Measurements from ENCODE around the gene LRRC40. TPM values are rescaled to one million over a fixed set of nuclear protein-coding genes. Genes with fewer than 3 reads are reported as not detected.
"Not testable (repeated sequence)": the region's sequence is repeated elsewhere in the genome, so short reads cannot be mapped to it uniquely, and the experiment has no call there.

Gene LRRC40
- total RNA-seq, 1 experiment from 2014 or later: 15.9 TPM

DNA sequence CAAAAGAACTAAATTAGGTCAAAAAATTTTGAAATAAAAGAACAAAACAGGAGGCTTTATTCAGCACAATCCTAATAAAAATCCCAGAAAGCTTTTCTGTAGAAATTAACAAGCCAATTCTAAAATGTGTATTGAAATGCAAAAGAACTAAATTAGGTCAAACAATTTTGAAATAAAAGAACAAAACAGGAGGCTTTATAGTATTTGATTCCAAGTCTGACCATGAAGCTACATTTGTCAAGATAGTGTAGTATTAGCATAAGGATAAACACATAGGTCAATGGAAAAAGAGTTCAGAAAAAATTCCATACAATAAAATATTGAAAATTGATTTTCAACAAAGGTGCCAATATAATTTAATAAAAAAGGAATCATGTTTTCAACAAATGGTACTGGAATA, 10.8 kb downstream of the LRRC40 start:
- BruUV-seq (replicated peaks): no TSS peak
- Histone ChIP-seq H3K27ac (ENCODE audit: low read length) (no peak overlapping the region), H3K36me3 (ENCODE audit: control insufficient read depth, insufficient read depth, low read length) (no peaks in the 10 kb centered on the region), H3K27me3 (ENCODE audit: control insufficient read depth, insufficient read depth, low read length) (no peaks in the 10 kb centered on the region), H3K4me1 (ENCODE audit: control insufficient read depth, insufficient read depth, low read length) (no peaks in the 10 kb centered on the region), H3K4me3 (ENCODE audit: low read depth in 2 of 2, low read length in 2 of 2) (no peak overlapping the region), H3K9me3 (ENCODE audit: control insufficient read depth, insufficient read depth, low read depth, low read length) (no peaks in the 10 kb centered on the region)
- POLR2A ChIA-PET: no interaction called here
- ATAC-seq (no peak), DNase-seq (ENCODE audit: low read depth, low spot score) (no peak)
- in situ Hi-C loops (cut with HindIII; ENCODE audit: low pct_unique_long_range_greater_than_20kb, low sequenced_read_pairs) (no loop called here), intact Hi-C loops (cut with micrococcal nuclease; ENCODE audit: unreplicated experiment) (no loop called here)
- TF ChIP-seq, protein P1, sequence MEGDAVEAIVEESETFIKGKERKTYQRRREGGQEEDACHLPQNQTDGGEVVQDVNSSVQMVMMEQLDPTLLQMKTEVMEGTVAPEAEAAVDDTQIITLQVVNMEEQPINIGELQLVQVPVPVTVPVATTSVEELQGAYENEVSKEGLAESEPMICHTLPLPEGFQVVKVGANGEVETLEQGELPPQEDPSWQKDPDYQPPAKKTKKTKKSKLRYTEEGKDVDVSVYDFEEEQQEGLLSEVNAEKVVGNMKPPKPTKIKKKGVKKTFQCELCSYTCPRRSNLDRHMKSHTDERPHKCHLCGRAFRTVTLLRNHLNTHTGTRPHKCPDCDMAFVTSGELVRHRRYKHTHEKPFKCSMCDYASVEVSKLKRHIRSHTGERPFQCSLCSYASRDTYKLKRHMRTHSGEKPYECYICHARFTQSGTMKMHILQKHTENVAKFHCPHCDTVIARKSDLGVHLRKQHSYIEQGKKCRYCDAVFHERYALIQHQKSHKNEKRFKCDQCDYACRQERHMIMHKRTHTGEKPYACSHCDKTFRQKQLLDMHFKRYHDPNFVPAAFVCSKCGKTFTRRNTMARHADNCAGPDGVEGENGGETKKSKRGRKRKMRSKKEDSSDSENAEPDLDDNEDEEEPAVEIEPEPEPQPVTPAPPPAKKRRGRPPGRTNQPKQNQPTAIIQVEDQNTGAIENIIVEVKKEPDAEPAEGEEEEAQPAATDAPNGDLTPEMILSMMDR (IDR thresholded peaks at IDR 0.05): no peak
- TF ChIP-seq TCF7L2 (IDR thresholded peaks at IDR 0.05; ENCODE audit: low read depth, low read length) (no peak), POLR2AphosphoS5 (IDR thresholded peaks at IDR 0.05; ENCODE audit: low read depth, low read length) (no peak), SIN3A (IDR thresholded peaks at IDR 0.05; ENCODE audit: borderline replicate concordance, insufficient read depth, low read depth, low read length) (no peak), REST (IDR thresholded peaks at IDR 0.05; ENCODE audit: insufficient read depth in 1 of 2, low read depth in 2 of 2, low read length in 1 of 2) (no peak)
- CTCF ChIA-PET: no interaction called here

GRCh38 chr1:70192446-70192845, 12.9 kb downstream of the LRRC40 start:
- H3K4me3 ChIP-seq (ENCODE audit: low read depth in 2 of 2, low read length in 2 of 2); ATAC-seq; H3K36me3 ChIP-seq (ENCODE audit: control insufficient read depth, insufficient read depth, low read length); POLR2A ChIA-PET; H3K27ac ChIP-seq (ENCODE audit: low read length); DNase-seq (ENCODE audit: low read depth, low spot score); intact Hi-C loops (cut with micrococcal nuclease; ENCODE audit: unreplicated experiment); H3K9me3 ChIP-seq (ENCODE audit: control insufficient read depth, insufficient read depth, low read depth, low read length); in situ Hi-C loops (cut with HindIII; ENCODE audit: low pct_unique_long_range_greater_than_20kb, low sequenced_read_pairs); H3K4me1 ChIP-seq (ENCODE audit: control insufficient read depth, insufficient read depth, low read length); BruUV-seq (replicated peaks); CTCF ChIA-PET; H3K27me3 ChIP-seq (ENCODE audit: control insufficient read depth, insufficient read depth, low read length): not testable (repeated sequence)

- no peak for TF ChIP-seq TCF7L2 (IDR thresholded peaks at IDR 0.05; ENCODE audit: low read depth, low read length)
- no peak for TF ChIP-seq SIN3A (IDR thresholded peaks at IDR 0.05; ENCODE audit: borderline replicate concordance, insufficient read depth, low read depth, low read length)
- no peak for TF ChIP-seq POLR2AphosphoS5 (IDR thresholded peaks at IDR 0.05; ENCODE audit: low read depth, low read length)
- TF ChIP-seq REST (IDR thresholded peaks at IDR 0.05; ENCODE audit: insufficient read depth in 1 of 2, low read depth in 2 of 2, low read length in 1 of 2): no peak
- TF ChIP-seq, protein P1 (IDR thresholded peaks at IDR 0.05): no peak
- CTCF ChIA-PET: no interaction called here
- POLR2A ChIA-PET: no interaction called here
- DNase-seq (ENCODE audit: low read depth, low spot score) (no peak), ATAC-seq (no peak)
- BruUV-seq (replicated peaks): no TSS peak
- H3K27ac ChIP-seq (ENCODE audit: low read length): no peak overlapping the region
- no peak overlapping the region for H3K4me3 ChIP-seq (ENCODE audit: low read depth in 2 of 2, low read length in 2 of 2)
- H3K4me1 ChIP-seq (ENCODE audit: control insufficient read depth, insufficient read depth, low read length): no peaks in the 10 kb centered on the region
- intact Hi-C loops (cut with micrococcal nuclease; ENCODE audit: unreplicated experiment) (no loop called here), in situ Hi-C loops (cut with HindIII; ENCODE audit: low pct_unique_long_range_greater_than_20kb, low sequenced_read_pairs) (no loop called here)
- H3K27me3 ChIP-seq (ENCODE audit: control insufficient read depth, insufficient read depth, low read length): no peaks in the 10 kb centered on the region
- no peaks in the 10 kb centered on the region for H3K36me3 ChIP-seq (ENCODE audit: control insufficient read depth, insufficient read depth, low read length)
- no peaks in the 10 kb centered on the region for H3K9me3 ChIP-seq (ENCODE audit: control insufficient read depth, insufficient read depth, low read depth, low read length)
Measured at GRCh38 chr1:70190180-70190579, 15.2 kb downstream of the LRRC40 start.

Measured in Panc1 (cell line).